ENCODE data around the gene NEK11. TPM values are rescaled to one million over a fixed set of nuclear protein-coding genes. Genes with fewer than 3 reads are reported as not detected.

Gene NEK11
- 3.5 and 5.8 TPM in 2 replicates for total RNA-seq (2014; rRNA removed; shearing (Covaris generic))
- polyA plus RNA-seq (2014; cell fraction: nucleus; rRNA removed), result 0.48 and 3.4 TPM in 2 replicates

GRCh38 chr3:131026321-131027151 lies at the start of gene NEK11, which contains the start of gene ASTE1:
NEK11 (plus strand) TSS chr3:131026877; CDS start chr3:131029709, 2,832 bp downstream.
ASTE1 (minus strand) TSS chr3:131026825; CDS start chr3:131025306, 1,519 bp downstream.
- DNase-seq (ENCODE audit: extremely low read depth, low read depth), result peak; percentile 62

GRCh38 chr3:130979117-130979516 lies 47.6 kb upstream of the NEK11 start:
- DNase-seq (ENCODE audit: extremely low read depth, low read depth), result no peak

GRCh38 chr3:130981469-130981868 lies 45.2 kb upstream of the NEK11 start:
- DNase-seq (ENCODE audit: extremely low read depth, low read depth), result no peak

- DNase-seq (ENCODE audit: extremely low read depth, low read depth), result no peak
These were observed 36.4 kb upstream of the NEK11 start for GRCh38 chr3:130990282-130990681.

- no peak for DNase-seq (ENCODE audit: extremely low read depth, low read depth)
These were observed 35.6 kb upstream of the NEK11 start for GRCh38 chr3:130991126-130991525.

GRCh38 chr3:130992344-130992743 lies 34.3 kb upstream of the NEK11 start:
- no peak for DNase-seq (ENCODE audit: extremely low read depth, low read depth)

GRCh38 chr3:130997289-130997688 lies 29.4 kb upstream of the NEK11 start:
- DNase-seq (ENCODE audit: extremely low read depth, low read depth), result peak; percentile 16

- DNase-seq (ENCODE audit: extremely low read depth, low read depth), result no peak
These were observed 25.6 kb upstream of the NEK11 start for GRCh38 chr3:131001071-131001470.

- DNase-seq (ENCODE audit: extremely low read depth, low read depth), result no peak
These were observed 22.1 kb upstream of the NEK11 start for GRCh38 chr3:131004603-131005002.

GRCh38 chr3:131007256-131007655 lies 19.4 kb upstream of the NEK11 start:
- DNase-seq (ENCODE audit: extremely low read depth, low read depth), result no peak

- no peak for DNase-seq (ENCODE audit: extremely low read depth, low read depth)
These were observed 18.9 kb upstream of the NEK11 start for GRCh38 chr3:131007782-131008181.

- no peak for DNase-seq (ENCODE audit: extremely low read depth, low read depth)
These were observed 18.4 kb upstream of the NEK11 start for GRCh38 chr3:131008326-131008725.

GRCh38 chr3:131009698-131010097 lies 17.0 kb upstream of the NEK11 start:
- DNase-seq (ENCODE audit: extremely low read depth, low read depth), result no peak

GRCh38 chr3:131018970-131019369 lies 7.7 kb upstream of the NEK11 start:
- no peak for DNase-seq (ENCODE audit: extremely low read depth, low read depth)

- no peak for DNase-seq (ENCODE audit: extremely low read depth, low read depth)
These were observed 6.5 kb upstream of the NEK11 start for GRCh38 chr3:131020122-131020693.

GRCh38 chr3:131025539-131025938 lies 1.1 kb upstream of the NEK11 start:
- no peak for DNase-seq (ENCODE audit: extremely low read depth, low read depth)

- DNase-seq (ENCODE audit: extremely low read depth, low read depth), result no peak
These were observed 2.2 kb downstream of the NEK11 start for GRCh38 chr3:131028844-131029243.

GRCh38 chr3:131031660-131032059 lies 5.0 kb downstream of the NEK11 start:
- DNase-seq (ENCODE audit: extremely low read depth, low read depth), result no peak

- peak; percentile 43 for DNase-seq (ENCODE audit: extremely low read depth, low read depth)
These were observed 6.9 kb downstream of the NEK11 start for GRCh38 chr3:131033480-131034080.

GRCh38 chr3:131036200-131036816 lies 9.6 kb downstream of the NEK11 start:
- DNase-seq (ENCODE audit: extremely low read depth, low read depth), result no peak

GRCh38 chr3:131036986-131037385 lies 10.3 kb downstream of the NEK11 start:
- DNase-seq (ENCODE audit: extremely low read depth, low read depth), result no peak

All from NCI-H460 (cell line).